CD4-positive, alpha-beta T cell treated with Interleukin-4 for 4 hours (primary cell): ENCODE data around the gene POTEJ.
"Not testable (repeated sequence)": the region's sequence is repeated elsewhere in the genome, so short reads cannot be mapped to it uniquely, and the experiment has no call there.

Experiments
- DNase-seq: peaks from one replicate; pipeline ENCODE4 v3.0.0-alpha.2; 2020

The POTEJ gene

GRCh38 chr2:130608276-130609001, 2.8 kb upstream of the POTEJ start:
- not testable (repeated sequence) for DNase-seq

GRCh38 chr2:130609002-130609920, 2.0 kb upstream of the POTEJ start:
- DNase-seq = not testable (repeated sequence)

- DNase-seq = not testable (repeated sequence)
Measured at GRCh38 chr2:130610486-130610885, 754 bp upstream of the POTEJ start.

- not testable (repeated sequence) for DNase-seq
Measured at GRCh38 chr2:130628784-130629475, 17.7 kb downstream of the POTEJ start.

- DNase-seq = not testable (repeated sequence)
Measured at GRCh38 chr2:130638973-130639372, 27.7 kb downstream of the POTEJ start.

GRCh38 chr2:130641688-130642087, 30.4 kb downstream of the POTEJ start:
- DNase-seq = not testable (repeated sequence)

GRCh38 chr2:130649285-130649684, 38.0 kb downstream of the POTEJ start:
- not testable (repeated sequence) for DNase-seq

GRCh38 chr2:130664506-130664905, 53.3 kb downstream of the POTEJ start:
- DNase-seq = not testable (repeated sequence)

GRCh38 chr2:130665596-130665995, 54.4 kb downstream of the POTEJ start:
- not testable (repeated sequence) for DNase-seq

GRCh38 chr2:130667516-130667915, 56.3 kb downstream of the POTEJ start:
- not testable (repeated sequence) for DNase-seq

GRCh38 chr2:130670026-130670745, 58.9 kb downstream of the POTEJ start:
- DNase-seq = not testable (repeated sequence)

GRCh38 chr2:130692041-130692770, 81.0 kb downstream of the POTEJ start:
- DNase-seq = not testable (repeated sequence)

- peak; percentile 2 for DNase-seq
Measured at GRCh38 chr2:130693474-130693873, 82.2 kb downstream of the POTEJ start.

GRCh38 chr2:130703250-130703649, 92.0 kb downstream of the POTEJ start:
- not testable (repeated sequence) for DNase-seq
